Spleen (tissue), 11 donors: ENCODE results near the gene TMA7. TPM values are rescaled to one million over a fixed set of nuclear protein-coding genes. Genes with fewer than 3 reads are reported as not detected.

ENCODE experiments used
- DNase-seq: peaks from one replicate; pipeline ENCODE4 v3.0.0-alpha.2; 2020
- H3K27ac ChIP-seq, 8 donors: fragments of 200-600 bp; sonication (generic) in 7 of 8; 1 replicate in 4 of 8; 2 replicates in 4 of 8; pipeline versions ENCODE4 v1.5.0 to v1.8.0; 2016 to 2021; ENCODE audit warnings: inconsistent platforms in 4 of 8, mild to moderate bottlenecking in 4 of 8, moderate library complexity in 1 of 8
- H3K27me3 ChIP-seq, 7 donors: fragments of 200-600 bp; sonication (generic) in 6 of 7; replicated peaks in 1 of 7; 1 replicate in 4 of 7; 2 replicates in 3 of 7; pipeline versions ENCODE4 v1.5.0 to v1.8.0; 2016 to 2021; ENCODE audit warnings: inconsistent platforms in 3 of 7, mild to moderate bottlenecking in 1 of 7
- H3K36me3 ChIP-seq, 6 donors: fragments of 200-600 bp; sonication (generic) in 5 of 6; 1 replicate in 4 of 6; 2 replicates in 2 of 6; pipeline versions ENCODE4 v1.5.0 to v1.8.0; 2016 to 2021; ENCODE audit warnings: inconsistent platforms in 2 of 6
- H3K4me1 ChIP-seq, 6 donors: fragments of 200-600 bp; sonication (generic) in 5 of 6; 1 replicate in 3 of 6; 2 replicates in 3 of 6; pipeline versions ENCODE4 v1.5.0 to v1.8.0; 2016 to 2021; ENCODE audit warnings: inconsistent platforms in 3 of 6
- H3K4me3 ChIP-seq, 8 donors: fragments of 200-600 bp; sonication (generic) in 7 of 8; 1 replicate in 4 of 8; 2 replicates in 4 of 8; pipeline versions ENCODE4 v1.5.0 to v1.8.0; 2016 to 2021; ENCODE audit warnings: inconsistent platforms in 4 of 8, mild to moderate bottlenecking in 4 of 8, moderate library complexity in 2 of 8
- H3K9me3 ChIP-seq, 8 donors: fragments of 200-600 bp; sonication (generic) in 7 of 8; 1 replicate in 4 of 8; 2 replicates in 4 of 8; pipeline versions ENCODE4 v1.5.0 to v1.8.0; 2016 to 2021; ENCODE audit warnings: inconsistent platforms in 4 of 8
- POLR2A ChIP-seq, 3 donors: fragments of 450-650 bp; IDR thresholded peaks; one replicate each; pipeline ENCODE4 v1.5.1; 2017; ENCODE audit warnings: antibody characterized with exemption in 3 of 3, mild to moderate bottlenecking in 1 of 3
- POLR2AphosphoS5 ChIP-seq, 3 donors: sonication (generic); formaldehyde crosslinking; IDR thresholded peaks; one replicate each; pipeline ENCODE4 v1.5.1; 2017; ENCODE audit warnings: antibody characterized with exemption in 3 of 3
- WGBS, 5 donors: extraction: QIAGEN DNeasy Blood & Tissue Kit in 3 of 5; methylation state at CpG; one replicate each; pipeline versions ENCODE4 v1.1.5 to v1.1.7; 2013 to 2018; 5-methylcytosine and 5-hydroxymethylcytosine counted together
- intact Hi-C: fragments of 100-400 bp; cut with DNase I; formaldehyde crosslinking; loops from one replicate; pipeline ENCODE4 v1.15.0; 2023; ENCODE audit warnings: low total_unique reads
- polyA plus RNA-seq, 3 donors: library from polyadenylated mRNA; stranded (reverse); fragments of 200-250 nt; gene quantifications; one replicate each; pipeline ENCODE4 v1.2.1, GENCODE V29; 2013
- total RNA-seq, 7 donors: library from RNA; depleted of rRNA in 3 of 7; stranded (reverse); fragments of >200 nt in 3 of 7; fragmentation: NEBNext Ultra II Directional in 4 of 7; extraction: Animal tissue kit (Norgen Biotek cat#: 25700) in 4 of 7; gene quantifications; one replicate each; pipeline versions ENCODE4 v1.1.0 to v1.2.1, GENCODE V29; 2016 to 2021
- TF ChIP-seq, protein P1 (sequence below), 11 experiments: fragments of 200-600 bp in 7 of 11; fragments of 450-650 bp in 4 of 11; sonication (generic) in 4 of 11; IDR thresholded peaks in 8 of 11; conservative IDR thresholded peaks in 3 of 11; 1 replicate in 7 of 11; 2 replicates in 4 of 11; pipeline versions ENCODE4 v1.4.0 to v1.8.0; 2016 to 2021; ENCODE audit warnings: antibody characterized with exemption in 11 of 11, inconsistent platforms in 4 of 11, mild to moderate bottlenecking in 1 of 11
- donor health status: healthy with polysubstance abuse.
- donor health status: DM: no; HTN: no; CAD: no; lungs with moderate emphysema.
- donor health status: DM: no; HTN: no; CAD: no.
- donor health status: Bipolar disorder and iron deficiency.
- donor health status: healthy.
- donor health status: DM: no; HTN: no; CAD: no.
- donor health status: DM: yes; HTN: yes; CAD: no.

The TMA7 gene
- total and polyA plus RNA-seq, 10 donors, result 145 to 753 (median 216) TPM

DNA sequence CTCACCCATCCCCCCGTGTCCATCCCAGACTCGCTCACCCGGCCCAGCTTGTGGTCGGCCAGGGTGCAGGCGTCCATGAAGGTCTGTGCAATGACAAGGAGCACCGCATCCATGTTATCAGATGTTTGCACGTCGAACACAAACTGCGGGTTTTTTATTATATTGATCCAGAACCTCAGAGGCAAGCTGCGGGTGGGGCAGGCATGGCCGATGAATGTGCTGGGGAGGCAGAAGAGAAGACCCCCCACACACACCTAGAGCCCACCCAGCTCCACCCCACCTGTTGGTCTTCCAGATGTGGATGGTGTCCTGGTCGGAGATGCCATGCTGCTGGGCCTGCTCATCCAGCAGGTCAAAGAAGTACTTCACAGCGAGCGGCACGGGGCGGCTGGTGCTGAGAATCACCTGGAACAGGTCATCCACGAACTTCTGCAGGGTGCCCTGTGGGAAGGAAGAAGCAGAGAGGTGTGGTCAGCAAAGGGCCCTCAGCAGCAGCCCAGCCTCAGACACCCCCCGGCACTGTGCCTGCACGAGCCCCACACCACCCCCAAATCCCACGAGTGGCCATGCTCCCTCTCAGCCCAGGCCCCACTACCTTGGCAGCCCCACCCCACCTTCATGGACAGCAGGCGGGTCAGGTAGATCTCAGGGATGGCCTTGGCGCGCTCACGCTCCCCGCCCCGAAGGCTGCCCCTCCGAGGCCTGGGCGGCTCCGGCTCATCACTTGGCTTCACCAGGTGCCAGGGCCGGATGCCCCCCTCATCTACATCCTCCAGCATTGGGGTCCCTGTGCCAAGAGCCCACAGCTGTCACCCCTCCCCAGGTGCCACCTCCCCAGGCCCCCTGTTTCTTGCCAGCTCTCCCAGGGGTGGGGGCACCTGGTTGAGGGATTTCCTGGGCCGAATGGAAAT is 30.5 kb upstream of the TMA7 start:
- 89 to 94% (median 91%) methylated on average over 28 to 31 of the region's 31 CpGs for WGBS, 5 donors
- intact Hi-C loops, result no loop called here
- TF ChIP-seq POLR2AphosphoS5 (IDR thresholded peaks at IDR 0.05) (no peak), POLR2A (IDR thresholded peaks at IDR 0.05) (no peak)
- TF ChIP-seq, protein P1, sequence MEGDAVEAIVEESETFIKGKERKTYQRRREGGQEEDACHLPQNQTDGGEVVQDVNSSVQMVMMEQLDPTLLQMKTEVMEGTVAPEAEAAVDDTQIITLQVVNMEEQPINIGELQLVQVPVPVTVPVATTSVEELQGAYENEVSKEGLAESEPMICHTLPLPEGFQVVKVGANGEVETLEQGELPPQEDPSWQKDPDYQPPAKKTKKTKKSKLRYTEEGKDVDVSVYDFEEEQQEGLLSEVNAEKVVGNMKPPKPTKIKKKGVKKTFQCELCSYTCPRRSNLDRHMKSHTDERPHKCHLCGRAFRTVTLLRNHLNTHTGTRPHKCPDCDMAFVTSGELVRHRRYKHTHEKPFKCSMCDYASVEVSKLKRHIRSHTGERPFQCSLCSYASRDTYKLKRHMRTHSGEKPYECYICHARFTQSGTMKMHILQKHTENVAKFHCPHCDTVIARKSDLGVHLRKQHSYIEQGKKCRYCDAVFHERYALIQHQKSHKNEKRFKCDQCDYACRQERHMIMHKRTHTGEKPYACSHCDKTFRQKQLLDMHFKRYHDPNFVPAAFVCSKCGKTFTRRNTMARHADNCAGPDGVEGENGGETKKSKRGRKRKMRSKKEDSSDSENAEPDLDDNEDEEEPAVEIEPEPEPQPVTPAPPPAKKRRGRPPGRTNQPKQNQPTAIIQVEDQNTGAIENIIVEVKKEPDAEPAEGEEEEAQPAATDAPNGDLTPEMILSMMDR (IDR thresholded peaks at IDR 0.05 in 8 of 11, conservative IDR thresholded peaks at IDR 0.05 in 3 of 11), result no peak
- no peaks in the 10 kb centered on the region for H3K27me3 ChIP-seq
- no peak overlapping the region for H3K27ac ChIP-seq
- H3K36me3 ChIP-seq, result peaks cover 0 to 83% (median 17%) of the 10 kb centered on the region in 6 donors
- peak; percentile 66 for DNase-seq
- no peak overlapping the region for H3K4me3 ChIP-seq
- peaks cover 0 to 18% (median 3%) of the 10 kb centered on the region in 6 donors for H3K4me1 ChIP-seq
- no peaks in the 10 kb centered on the region for H3K9me3 ChIP-seq

DNA sequence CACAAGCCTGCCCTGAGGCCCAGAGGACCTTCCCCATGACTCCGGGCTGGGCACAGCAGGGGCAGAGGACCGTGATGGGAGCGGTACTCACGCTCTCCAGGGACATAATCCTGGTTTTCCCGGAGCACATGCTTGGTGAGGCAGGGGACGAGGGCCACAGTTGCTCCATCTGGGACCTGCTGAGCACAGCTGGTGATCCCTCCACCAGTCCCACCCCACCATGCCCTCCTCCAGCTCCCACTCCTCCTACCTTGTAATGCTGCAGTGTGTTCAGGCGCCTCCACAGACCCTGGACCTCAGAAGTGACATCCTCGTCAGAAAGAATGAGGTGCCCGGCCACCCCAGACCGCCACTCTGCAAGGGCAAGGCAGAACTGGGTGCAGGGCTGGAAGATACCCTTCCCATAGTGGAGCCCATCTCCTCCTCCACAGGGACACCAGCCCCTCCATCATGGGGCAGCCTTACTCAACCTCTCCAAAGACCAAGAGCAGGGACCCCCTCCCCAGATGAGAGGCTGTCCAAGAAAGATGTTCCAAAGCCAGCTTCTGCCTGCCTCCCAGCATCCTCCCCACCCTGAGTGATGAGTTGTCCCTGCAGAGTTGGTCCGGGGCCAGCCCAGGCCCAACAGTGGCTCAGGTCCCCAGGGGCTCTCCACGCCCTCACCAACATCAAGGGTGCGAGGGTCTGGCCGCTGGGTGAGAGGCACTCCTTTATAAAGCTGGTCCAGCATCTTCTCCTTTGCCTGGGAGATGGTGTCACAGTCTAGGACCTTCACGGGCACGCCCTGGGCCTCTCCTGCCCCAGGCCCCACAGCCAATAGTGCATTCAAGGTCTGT is 29.6 kb upstream of the TMA7 start:
- 85 to 95% (median 91%) methylated on average over 7 to 16 of the region's 16 CpGs for WGBS, 5 donors
- Histone ChIP-seq H3K27me3 (no peaks in the 10 kb centered on the region), H3K4me1 (peaks cover 0 to 14% (median 0%) of the 10 kb centered on the region in 6 donors), H3K4me3 (no peak overlapping the region), H3K9me3 (no peaks in the 10 kb centered on the region), H3K36me3 (peaks cover 0 to 86% (median 23%) of the 10 kb centered on the region in 6 donors), H3K27ac (no peak overlapping the region)
- TF ChIP-seq, protein P1 (IDR thresholded peaks at IDR 0.05 in 8 of 11, conservative IDR thresholded peaks at IDR 0.05 in 3 of 11), result no peak
- TF ChIP-seq POLR2A (IDR thresholded peaks at IDR 0.05) (no peak), POLR2AphosphoS5 (IDR thresholded peaks at IDR 0.05) (no peak)
- intact Hi-C loops, result no loop called here
- DNase-seq, result peak; percentile 40

DNA sequence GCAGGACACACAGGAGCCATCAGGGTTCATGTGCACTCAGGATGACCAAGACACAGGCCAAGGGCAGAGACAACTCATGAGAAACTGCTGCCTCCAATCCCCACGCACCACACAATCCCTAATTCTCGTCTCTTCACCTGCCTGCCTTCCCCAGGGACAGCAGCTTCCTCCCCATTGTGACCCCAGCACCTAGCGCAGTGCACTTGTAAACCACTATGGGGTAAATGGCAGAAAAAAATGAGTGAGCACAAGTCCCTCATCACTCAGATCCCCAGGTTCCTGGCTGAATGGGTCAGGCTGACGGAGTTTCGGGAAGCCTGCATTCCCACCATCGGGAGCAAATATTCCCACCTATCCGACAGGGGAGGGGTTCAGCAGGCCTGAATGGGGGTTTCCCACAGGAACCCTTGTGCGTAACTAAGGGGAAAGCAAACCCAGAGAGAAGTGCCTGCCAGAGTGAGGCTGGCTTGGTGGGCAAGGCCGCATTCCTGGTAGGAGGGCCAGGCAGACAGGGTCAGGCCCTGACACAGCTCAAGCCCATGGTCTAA is 28.9 kb upstream of the TMA7 start:
- Histone ChIP-seq H3K4me1 (peaks cover 0 to 14% (median 0%) of the 10 kb centered on the region in 6 donors), H3K36me3 (peaks cover 0 to 86% (median 25%) of the 10 kb centered on the region in 6 donors), H3K9me3 (no peaks in the 10 kb centered on the region), H3K4me3 (no peak overlapping the region), H3K27ac (no peak overlapping the region), H3K27me3 (no peaks in the 10 kb centered on the region)
- TF ChIP-seq POLR2A (IDR thresholded peaks at IDR 0.05) (no peak), POLR2AphosphoS5 (IDR thresholded peaks at IDR 0.05) (no peak)
- TF ChIP-seq, protein P1 (IDR thresholded peaks at IDR 0.05 in 8 of 11, conservative IDR thresholded peaks at IDR 0.05 in 3 of 11), result no peak
- WGBS, 5 donors, result 88 to 95% (median 93%) methylated on average over 7 to 9 of the region's 9 CpGs
- DNase-seq, result peak; percentile 27
- intact Hi-C loops, result no loop called here
